ENCODE measurements around the gene CYLD.

GRCh38 chr16:50745940-50746339 lies 4.1 kb downstream of the CYLD start:
- TF ChIP-seq CTCF (IDR thresholded peaks at IDR 0.05) (no peak), POLR2A (IDR thresholded peaks at IDR 0.05) (no peak)
